ENCODE measurements around the gene SLC25A11. TPM values are rescaled to one million over a fixed set of nuclear protein-coding genes. Genes with fewer than 3 reads are reported as not detected.

Gene SLC25A11
- total RNA-seq, 1 donor from 2014 or later = 46.8 TPM

GRCh38 chr17:4938069-4938491, 1.8 kb downstream of the SLC25A11 start:
- H3K4me3 Mint-ChIP-seq (ENCODE audit: low read depth) = peak overlapping the region; percentile 85
- H3K9me3 Mint-ChIP-seq (ENCODE audit: low read depth) = no peaks in the 10 kb centered on the region
- TF ChIP-seq, protein P1, sequence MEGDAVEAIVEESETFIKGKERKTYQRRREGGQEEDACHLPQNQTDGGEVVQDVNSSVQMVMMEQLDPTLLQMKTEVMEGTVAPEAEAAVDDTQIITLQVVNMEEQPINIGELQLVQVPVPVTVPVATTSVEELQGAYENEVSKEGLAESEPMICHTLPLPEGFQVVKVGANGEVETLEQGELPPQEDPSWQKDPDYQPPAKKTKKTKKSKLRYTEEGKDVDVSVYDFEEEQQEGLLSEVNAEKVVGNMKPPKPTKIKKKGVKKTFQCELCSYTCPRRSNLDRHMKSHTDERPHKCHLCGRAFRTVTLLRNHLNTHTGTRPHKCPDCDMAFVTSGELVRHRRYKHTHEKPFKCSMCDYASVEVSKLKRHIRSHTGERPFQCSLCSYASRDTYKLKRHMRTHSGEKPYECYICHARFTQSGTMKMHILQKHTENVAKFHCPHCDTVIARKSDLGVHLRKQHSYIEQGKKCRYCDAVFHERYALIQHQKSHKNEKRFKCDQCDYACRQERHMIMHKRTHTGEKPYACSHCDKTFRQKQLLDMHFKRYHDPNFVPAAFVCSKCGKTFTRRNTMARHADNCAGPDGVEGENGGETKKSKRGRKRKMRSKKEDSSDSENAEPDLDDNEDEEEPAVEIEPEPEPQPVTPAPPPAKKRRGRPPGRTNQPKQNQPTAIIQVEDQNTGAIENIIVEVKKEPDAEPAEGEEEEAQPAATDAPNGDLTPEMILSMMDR (IDR thresholded peaks at IDR 0.05; ENCODE audit: unreplicated experiment) = no peak
- peak overlapping the region; percentile 94 for H3K27ac Mint-ChIP-seq
- H3K36me3 Mint-ChIP-seq (ENCODE audit: insufficient read depth) = peaks cover 5% of the 10 kb centered on the region
- DNase-seq (ENCODE audit: low spot score, unreplicated experiment) = no peak
- no peaks in the 10 kb centered on the region for H3K27me3 Mint-ChIP-seq
- peaks cover 21% of the 10 kb centered on the region for H3K4me1 Mint-ChIP-seq (ENCODE audit: low read depth)

DNA sequence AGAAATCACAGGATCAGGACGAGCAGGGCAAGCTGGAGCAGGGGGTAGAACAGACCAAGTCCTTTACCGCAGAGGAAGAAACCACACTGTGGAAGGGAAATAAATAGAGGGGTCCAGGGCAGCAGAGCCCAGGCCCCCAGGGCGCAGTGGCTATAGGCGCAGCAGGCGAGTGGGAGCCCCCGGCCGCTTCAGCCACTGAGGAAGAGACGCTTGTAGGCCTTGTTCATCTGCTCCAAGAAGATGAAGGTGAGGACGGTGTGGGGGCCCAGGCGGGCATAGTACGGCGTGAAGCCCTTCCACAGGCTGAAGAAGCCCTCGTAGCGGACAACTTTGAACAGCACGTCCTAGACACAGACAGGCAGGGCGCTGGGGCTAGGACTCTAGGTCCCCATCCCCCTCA, 2.3 kb downstream of the SLC25A11 start:
- H3K36me3 Mint-ChIP-seq (ENCODE audit: insufficient read depth) = peaks cover 5% of the 10 kb centered on the region
- TF ChIP-seq, protein P1 (IDR thresholded peaks at IDR 0.05; ENCODE audit: unreplicated experiment) = no peak
- H3K27me3 Mint-ChIP-seq = no peaks in the 10 kb centered on the region
- H3K9me3 Mint-ChIP-seq (ENCODE audit: low read depth) = no peaks in the 10 kb centered on the region
- DNase-seq (ENCODE audit: low spot score, unreplicated experiment) = no peak
- no peak overlapping the region for H3K4me3 Mint-ChIP-seq (ENCODE audit: low read depth)
- peaks cover 21% of the 10 kb centered on the region for H3K4me1 Mint-ChIP-seq (ENCODE audit: low read depth)
- no peak overlapping the region for H3K27ac Mint-ChIP-seq

DNA sequence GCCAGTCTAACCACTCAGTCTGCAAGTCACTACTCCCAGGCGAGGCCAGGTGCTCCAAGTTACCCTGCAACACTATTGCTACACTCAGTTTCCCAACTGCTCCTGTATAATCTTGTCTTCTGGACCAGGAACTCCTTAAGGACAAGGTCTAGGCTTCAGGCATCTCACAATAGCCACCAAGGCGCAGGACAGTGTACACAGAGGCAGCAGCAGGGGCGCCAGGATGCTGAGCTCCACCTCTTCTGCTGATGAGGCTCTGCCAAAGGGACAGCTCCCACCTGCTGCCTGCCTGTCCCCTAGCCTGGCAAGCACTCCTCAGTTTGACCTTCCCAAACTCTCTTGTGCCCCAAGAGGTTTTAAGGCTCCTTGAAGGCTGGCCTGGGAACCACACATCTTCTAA, 3.4 kb downstream of the SLC25A11 start:
- Mint-ChIP-seq H3K4me3 (ENCODE audit: low read depth) (no peak overlapping the region), H3K27ac (no peak overlapping the region), H3K9me3 (ENCODE audit: low read depth) (no peaks in the 10 kb centered on the region), H3K36me3 (ENCODE audit: insufficient read depth) (peaks cover 5% of the 10 kb centered on the region), H3K4me1 (ENCODE audit: low read depth) (peaks cover 16% of the 10 kb centered on the region), H3K27me3 (no peaks in the 10 kb centered on the region)
- TF ChIP-seq, protein P1 (IDR thresholded peaks at IDR 0.05; ENCODE audit: unreplicated experiment) = no peak
- DNase-seq (ENCODE audit: low spot score, unreplicated experiment) = no peak

DNA sequence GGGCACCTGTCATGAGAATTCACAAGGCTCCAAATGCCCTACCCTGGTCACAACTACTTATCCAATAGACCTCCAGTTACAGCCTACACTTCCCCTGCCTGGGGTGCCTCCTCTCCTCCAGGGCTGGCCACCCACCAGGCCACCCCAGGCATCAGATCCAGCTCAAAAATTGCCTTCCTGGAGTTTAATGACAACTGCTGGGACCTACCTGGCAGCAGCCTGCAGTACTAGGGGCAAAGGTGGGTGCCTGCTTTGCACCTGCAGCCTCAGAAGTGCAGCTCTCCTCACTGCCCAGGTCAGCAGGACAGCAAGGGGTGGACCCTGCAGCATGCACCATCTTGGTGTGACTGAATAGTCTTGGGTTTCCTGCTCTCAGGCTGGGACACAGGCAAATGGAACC, 4.2 kb downstream of the SLC25A11 start:
- no peak overlapping the region for H3K27ac Mint-ChIP-seq

DNA sequence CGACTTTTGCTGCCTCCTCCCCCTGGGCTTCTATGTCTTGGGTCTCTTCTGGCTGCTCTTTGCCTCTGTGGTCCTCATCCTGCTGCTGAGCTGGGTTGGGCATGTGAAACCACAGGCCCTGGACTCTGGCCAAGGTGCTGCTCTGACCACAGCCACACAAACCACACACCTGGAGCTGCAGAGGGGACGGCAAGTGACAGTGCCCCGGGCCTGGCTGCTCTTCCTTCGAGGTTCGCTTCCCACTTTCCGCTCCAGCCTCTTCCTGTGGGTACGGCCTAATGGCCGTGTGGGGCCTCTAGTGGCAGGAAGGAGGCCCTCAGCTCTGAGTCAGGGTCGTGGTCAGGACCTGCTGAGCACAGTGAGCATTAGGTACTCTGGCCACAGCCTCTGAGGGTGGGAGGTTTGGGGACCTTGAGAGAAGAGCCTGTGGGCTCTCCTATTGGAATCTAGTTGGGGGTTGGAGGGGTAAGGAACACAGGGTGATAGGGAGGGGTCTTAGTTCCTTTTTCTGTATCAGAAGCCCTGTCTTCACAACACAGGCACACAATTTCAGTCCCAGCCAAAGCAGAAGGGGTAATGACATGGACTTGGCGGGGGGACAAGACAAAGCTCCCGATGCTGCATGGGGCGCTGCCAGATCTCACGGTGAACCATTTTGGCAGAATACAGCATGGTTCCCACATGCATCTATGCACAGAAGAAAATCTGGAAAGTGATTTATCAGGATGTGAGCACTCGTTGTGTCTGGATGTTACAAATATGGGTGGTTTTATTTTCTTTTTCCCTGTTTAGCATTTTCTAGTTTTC, 5.5 kb downstream of the SLC25A11 start:
- Mint-ChIP-seq H3K36me3 (ENCODE audit: insufficient read depth) (peaks cover 4% of the 10 kb centered on the region), H3K4me3 (ENCODE audit: low read depth) (no peak overlapping the region), H3K27me3 (no peaks in the 10 kb centered on the region), H3K27ac (peak overlapping the region; percentile 81), H3K9me3 (ENCODE audit: low read depth) (no peaks in the 10 kb centered on the region), H3K4me1 (ENCODE audit: low read depth) (peaks cover 9% of the 10 kb centered on the region)
- no peak for DNase-seq (ENCODE audit: low spot score, unreplicated experiment)
- TF ChIP-seq, protein P1 (IDR thresholded peaks at IDR 0.05; ENCODE audit: unreplicated experiment) = peak; percentile 38

More for the DNA sequence above, 4.2 kb downstream of the SLC25A11 start:
- no peaks in the 10 kb centered on the region for H3K27me3 Mint-ChIP-seq
- no peak overlapping the region for H3K4me3 Mint-ChIP-seq (ENCODE audit: low read depth)
- H3K4me1 Mint-ChIP-seq (ENCODE audit: low read depth) = peaks cover 9% of the 10 kb centered on the region
- H3K9me3 Mint-ChIP-seq (ENCODE audit: low read depth) = no peaks in the 10 kb centered on the region
- peaks cover 4% of the 10 kb centered on the region for H3K36me3 Mint-ChIP-seq (ENCODE audit: insufficient read depth)
- DNase-seq (ENCODE audit: low spot score, unreplicated experiment) = no peak
- TF ChIP-seq, protein P1 (IDR thresholded peaks at IDR 0.05; ENCODE audit: unreplicated experiment) = no peak

All from progenitor cell of endocrine pancreas (in vitro differentiated cells).